ENCODE data around the gene HIP1R.

The HIP1R gene

DNA sequence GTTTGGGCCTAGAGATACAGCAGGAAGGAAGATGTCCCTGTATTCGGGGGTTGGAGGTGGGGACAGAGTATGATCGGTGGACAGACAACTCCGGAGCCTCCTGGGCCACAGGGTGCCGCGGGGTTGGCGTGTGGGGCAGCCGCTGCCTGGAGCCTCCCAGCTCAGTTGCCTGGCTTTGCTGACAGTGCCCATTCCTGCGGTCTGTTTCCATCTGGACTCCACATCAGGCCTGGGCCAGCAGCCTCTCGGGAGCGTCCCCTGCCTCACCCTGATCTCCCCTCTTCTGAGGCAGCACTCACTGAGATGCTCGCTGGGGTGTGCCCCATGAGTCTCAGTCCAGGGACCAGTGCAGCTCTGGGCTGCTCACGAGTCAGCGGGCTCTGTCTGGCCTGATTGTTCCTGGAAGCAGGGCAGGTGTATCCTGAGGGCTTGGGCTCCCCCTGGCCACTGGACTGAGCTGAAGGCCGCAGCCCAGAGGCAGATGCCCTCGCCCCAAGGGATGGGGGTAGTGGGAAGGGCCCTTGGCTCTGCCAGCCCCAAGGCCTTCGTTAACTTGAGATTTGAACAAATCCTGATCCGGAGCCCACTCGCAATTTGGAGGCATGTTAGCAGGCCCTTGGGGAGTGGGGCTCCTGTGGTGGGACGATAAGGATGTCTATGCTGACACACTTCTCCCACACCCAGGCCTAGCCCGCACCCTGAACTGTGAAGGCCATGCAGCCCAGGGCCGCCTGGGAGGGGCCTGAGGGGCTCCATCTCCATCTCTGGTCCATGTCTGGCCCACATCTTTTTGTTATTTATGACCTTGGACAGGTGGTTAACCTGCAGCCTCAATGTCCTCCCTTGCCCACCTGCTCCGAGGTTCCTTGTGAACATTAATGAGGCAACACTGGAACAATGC lies 7.5 kb downstream of the HIP1R start:
- no peak for DNase-seq (ENCODE audit: low read depth, low spot score)
- in situ Hi-C loops (cut with HindIII; ENCODE audit: low sequenced_read_pairs) = no loop called here
- TF ChIP-seq, protein P1, sequence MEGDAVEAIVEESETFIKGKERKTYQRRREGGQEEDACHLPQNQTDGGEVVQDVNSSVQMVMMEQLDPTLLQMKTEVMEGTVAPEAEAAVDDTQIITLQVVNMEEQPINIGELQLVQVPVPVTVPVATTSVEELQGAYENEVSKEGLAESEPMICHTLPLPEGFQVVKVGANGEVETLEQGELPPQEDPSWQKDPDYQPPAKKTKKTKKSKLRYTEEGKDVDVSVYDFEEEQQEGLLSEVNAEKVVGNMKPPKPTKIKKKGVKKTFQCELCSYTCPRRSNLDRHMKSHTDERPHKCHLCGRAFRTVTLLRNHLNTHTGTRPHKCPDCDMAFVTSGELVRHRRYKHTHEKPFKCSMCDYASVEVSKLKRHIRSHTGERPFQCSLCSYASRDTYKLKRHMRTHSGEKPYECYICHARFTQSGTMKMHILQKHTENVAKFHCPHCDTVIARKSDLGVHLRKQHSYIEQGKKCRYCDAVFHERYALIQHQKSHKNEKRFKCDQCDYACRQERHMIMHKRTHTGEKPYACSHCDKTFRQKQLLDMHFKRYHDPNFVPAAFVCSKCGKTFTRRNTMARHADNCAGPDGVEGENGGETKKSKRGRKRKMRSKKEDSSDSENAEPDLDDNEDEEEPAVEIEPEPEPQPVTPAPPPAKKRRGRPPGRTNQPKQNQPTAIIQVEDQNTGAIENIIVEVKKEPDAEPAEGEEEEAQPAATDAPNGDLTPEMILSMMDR (IDR thresholded peaks at IDR 0.05; ENCODE audit: low read depth, low read length) = no peak
- H3K4me3 ChIP-seq (ENCODE audit: low read depth, low read length) = no peak overlapping the region

DNA sequence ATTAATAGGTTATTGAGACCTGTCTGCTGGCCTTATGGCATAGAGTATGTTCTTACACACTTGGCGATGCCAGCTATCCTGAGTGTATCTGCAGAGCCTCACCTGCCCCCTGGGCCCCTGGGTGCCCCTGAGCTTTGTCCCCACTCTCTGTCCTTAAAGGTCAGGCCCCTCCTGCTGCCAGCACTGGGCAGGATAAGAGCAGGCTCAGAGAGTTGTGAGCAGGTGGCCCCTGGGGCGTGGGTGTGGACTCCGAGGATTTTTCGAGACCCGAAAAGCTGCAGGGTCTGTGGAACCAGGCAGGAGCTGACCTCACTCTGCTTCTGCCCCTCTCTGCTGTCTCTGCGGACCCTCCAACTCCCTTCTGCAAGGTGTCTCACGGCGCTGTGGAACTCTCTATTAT lies 8.2 kb downstream of the HIP1R start:
- no peak overlapping the region for H3K4me3 ChIP-seq (ENCODE audit: low read depth, low read length)

DNA sequence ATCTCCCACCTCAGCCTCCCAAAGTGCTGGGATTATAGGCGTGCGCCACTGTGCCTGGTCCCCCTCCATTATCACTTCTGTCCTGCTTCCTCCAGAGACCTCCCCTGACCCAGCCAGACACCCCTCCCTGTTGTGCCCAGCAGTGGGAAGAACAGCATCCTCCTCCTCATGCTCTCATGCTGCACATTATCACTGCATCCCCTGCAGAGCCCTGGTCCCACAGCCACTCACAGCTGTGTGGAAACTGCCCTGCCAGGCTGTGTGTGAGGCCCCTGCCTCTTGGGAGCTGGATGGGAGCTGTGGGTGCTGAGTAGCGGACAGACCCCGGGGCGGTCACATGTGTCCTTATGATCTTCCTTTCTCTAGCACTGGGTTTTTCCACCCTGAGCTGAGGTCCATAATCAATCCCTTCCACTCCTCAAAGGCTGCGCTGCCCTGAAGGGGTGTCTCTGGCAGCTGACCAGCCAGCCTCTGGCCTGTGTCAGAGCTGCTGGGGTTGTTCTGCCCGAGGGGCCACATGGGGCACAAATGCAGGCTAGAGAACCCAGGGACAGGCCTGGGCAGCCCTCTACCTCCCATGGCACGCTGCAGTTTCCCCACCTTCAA lies 9.2 kb downstream of the HIP1R start:
- TF ChIP-seq, protein P1 (IDR thresholded peaks at IDR 0.05; ENCODE audit: low read depth, low read length) = no peak
- in situ Hi-C loops (cut with HindIII; ENCODE audit: low sequenced_read_pairs) = no loop called here
- no peak for DNase-seq (ENCODE audit: low read depth, low spot score)
- H3K4me3 ChIP-seq (ENCODE audit: low read depth, low read length) = no peak overlapping the region

More for the DNA sequence above, 8.2 kb downstream of the HIP1R start:
- DNase-seq (ENCODE audit: low read depth, low spot score) = no peak
- in situ Hi-C loops (cut with HindIII; ENCODE audit: low sequenced_read_pairs) = no loop called here
- TF ChIP-seq, protein P1 (IDR thresholded peaks at IDR 0.05; ENCODE audit: low read depth, low read length) = no peak

DNA sequence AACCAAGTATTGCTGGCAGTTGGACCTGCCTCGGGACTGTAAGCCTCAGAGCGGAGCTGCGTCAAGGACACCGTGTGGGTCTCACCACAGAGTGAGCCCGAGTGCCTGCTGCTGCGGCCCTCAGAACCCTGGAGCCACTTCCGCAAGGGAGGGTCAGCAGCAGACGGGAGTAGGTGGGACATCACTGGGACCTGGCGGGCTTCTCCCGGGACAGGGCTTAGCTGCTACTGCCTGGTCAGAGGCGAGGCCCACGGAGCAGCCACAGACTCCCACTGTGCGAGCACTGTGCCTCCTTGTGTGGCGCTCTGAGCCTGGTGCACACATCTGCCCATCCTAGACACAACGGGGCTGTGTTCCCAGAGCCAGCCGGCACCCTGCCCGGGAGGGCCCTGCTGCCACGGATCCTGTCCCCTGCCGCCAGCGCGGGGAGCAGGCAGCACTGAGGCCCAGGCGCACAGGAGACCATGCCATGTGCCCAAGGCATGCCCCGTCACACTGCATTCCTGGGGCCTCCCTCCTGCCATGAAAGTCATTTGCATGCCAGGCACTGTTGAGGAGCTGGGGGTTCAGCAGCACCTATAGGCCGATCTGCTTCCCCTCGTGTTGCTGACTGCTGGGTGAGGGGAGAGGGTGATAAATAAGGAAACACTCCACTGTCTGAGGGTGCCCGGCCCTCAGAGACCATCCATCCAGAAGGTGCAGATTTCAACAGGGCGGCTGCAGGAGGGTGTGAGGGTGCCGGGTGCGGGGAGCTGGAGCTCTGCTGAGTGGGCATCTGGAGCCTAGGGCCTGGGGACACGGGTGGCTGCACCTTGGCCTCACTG lies 10.0 kb downstream of the HIP1R start:
- no peak overlapping the region for H3K4me3 ChIP-seq (ENCODE audit: low read depth, low read length)
- in situ Hi-C loops (cut with HindIII; ENCODE audit: low sequenced_read_pairs) = no loop called here
- no peak for DNase-seq (ENCODE audit: low read depth, low spot score)
- TF ChIP-seq, protein P1 (IDR thresholded peaks at IDR 0.05; ENCODE audit: low read depth, low read length) = no peak

DNA sequence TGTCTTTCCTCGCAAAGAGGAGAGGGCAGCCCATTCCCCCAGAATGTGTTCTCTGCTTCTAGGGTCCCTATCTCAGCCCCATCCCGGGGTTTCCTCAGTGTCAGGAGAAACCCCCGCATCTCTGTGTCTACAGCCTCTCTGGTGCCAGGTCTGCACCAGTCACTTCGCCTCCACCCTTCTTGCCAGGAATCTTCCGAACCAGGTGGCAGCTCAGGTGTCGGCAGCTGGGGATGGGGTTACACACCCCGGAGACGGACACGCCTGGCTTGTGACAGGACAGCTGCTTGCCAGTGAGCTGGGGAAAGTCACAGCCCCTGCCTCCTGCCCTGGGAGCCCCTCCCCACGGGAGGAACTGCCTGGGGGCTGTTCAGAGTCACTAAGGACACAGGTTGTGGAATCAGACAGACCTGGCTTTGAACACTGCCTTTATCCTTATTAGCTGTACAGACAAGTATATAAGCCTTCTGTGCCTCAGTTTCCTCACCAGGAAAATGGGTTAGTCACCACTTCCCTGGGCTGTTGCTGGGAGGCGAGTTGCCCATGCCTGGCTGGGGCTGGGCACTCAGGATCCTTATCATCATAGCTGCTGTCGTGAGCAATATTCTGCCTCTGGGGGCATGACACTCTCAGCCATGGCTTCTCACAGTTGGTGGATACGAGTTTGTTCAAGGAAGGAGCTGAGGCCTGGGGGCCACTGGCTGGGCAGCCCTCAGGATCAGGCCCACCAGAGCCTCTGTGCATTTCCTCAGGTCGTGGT lies 10.8 kb downstream of the HIP1R start:
- DNase-seq (ENCODE audit: low read depth, low spot score) = no peak
- TF ChIP-seq, protein P1 (IDR thresholded peaks at IDR 0.05; ENCODE audit: low read depth, low read length) = no peak
- H3K4me3 ChIP-seq (ENCODE audit: low read depth, low read length) = no peak overlapping the region
- in situ Hi-C loops (cut with HindIII; ENCODE audit: low sequenced_read_pairs) = no loop called here
